ENCODE results near the gene BABAM2.

DNA sequence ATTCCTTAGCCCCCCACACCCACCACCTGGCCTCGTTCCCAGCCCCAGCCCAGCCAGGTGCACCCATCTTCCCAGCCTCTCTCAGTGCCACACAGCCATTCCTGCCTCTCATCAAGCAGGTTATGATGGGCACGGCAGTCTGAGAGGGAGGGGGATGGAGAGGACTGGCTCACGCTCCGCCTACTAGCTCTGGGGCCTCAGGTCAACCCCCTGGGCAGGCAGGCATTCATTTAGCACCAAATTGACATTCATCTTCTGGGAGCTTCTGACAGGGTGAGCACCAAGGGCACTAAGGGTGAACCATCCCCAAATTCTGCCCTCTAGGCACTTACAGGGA lies 435.9 kb downstream of the BABAM2 start:
- no peak for TF ChIP-seq EZH2 (IDR thresholded peaks at IDR 0.05; ENCODE audit: low read length, unreplicated experiment)
- TF ChIP-seq, protein P1, sequence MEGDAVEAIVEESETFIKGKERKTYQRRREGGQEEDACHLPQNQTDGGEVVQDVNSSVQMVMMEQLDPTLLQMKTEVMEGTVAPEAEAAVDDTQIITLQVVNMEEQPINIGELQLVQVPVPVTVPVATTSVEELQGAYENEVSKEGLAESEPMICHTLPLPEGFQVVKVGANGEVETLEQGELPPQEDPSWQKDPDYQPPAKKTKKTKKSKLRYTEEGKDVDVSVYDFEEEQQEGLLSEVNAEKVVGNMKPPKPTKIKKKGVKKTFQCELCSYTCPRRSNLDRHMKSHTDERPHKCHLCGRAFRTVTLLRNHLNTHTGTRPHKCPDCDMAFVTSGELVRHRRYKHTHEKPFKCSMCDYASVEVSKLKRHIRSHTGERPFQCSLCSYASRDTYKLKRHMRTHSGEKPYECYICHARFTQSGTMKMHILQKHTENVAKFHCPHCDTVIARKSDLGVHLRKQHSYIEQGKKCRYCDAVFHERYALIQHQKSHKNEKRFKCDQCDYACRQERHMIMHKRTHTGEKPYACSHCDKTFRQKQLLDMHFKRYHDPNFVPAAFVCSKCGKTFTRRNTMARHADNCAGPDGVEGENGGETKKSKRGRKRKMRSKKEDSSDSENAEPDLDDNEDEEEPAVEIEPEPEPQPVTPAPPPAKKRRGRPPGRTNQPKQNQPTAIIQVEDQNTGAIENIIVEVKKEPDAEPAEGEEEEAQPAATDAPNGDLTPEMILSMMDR (conservative IDR thresholded peaks at IDR 0.05; ENCODE audit: low read depth, low read length), result no peak

Measured in PC-3 (cell line).